HG03159 (cell line): Measurements from ENCODE around the gene ADIPOR2.
"Not testable (repeated sequence)": the region's sequence is repeated elsewhere in the genome, so short reads cannot be mapped to it uniquely, and the experiment has no call there.

Experiments used
- ATAC-seq: cut with Tn5 transposase; IDR thresholded peaks from one replicate; pipeline ENCODE4 v1.9.1; 2021; ENCODE audit warnings: mild to moderate bottlenecking, moderate library complexity; ENCODE audit not compliant: unreplicated experiment

ADIPOR2 gene

DNA sequence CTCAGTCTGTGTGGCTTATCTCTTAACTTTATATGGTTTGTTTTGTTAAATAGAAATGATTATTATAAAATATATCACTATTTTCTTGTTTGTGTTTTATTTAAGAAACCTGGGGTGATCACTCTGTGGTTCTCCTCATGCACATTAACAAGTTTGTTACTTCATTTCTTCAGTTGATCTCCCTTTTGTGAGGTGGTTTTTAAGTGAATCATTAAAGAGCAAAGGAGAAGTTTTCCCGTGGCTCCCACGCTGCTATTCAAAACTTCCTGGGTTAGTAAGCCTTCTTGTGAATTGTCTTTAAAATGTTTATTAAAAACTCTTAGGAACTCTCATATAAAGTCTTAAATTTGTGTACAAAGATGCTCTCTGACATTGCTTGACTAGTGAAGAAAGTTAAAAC is 11.8 kb downstream of the ADIPOR2 start:
- no peak for ATAC-seq

GRCh38 chr12:1703771-1704722 is 13.2 kb downstream of the ADIPOR2 start:
- no peak for ATAC-seq

DNA sequence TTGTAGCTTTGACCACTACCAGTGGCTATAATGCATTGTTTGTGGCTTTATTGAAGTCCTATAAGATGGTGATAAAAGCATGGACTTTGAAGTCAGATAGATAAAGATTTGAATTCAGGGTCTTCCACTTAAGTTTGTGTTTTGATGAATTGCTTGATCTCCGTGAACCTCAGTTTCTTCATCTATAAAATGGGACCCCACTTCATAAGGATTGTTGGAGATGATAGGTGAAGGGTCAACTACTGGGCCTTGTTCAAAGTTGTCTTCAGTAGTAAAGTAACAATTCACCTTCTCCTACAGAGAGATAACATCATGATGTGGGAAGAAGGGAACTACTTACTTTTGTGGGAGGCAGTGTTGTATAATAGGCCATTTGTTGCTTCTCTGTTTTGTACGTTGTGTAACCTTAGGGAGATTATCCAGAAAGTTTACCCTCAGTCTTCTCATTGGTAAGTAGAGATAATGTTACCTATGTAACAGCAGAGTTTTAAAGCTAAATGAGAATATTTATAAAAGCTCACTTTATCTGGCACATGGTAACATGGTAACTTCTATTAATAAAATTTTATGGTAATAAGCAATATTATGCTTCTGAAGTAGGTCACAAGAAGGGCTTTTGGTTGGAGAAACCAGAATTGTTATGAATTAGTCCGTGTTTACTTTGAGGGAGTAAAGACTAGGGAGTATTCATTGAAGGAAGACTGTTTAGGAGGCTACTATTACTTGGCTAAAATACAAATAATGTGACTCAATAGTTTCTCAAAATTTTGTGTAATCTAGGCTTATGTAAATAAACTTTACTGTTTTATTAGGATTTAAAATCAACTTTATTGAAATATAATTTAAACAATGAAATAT is 15.1 kb downstream of the ADIPOR2 start:
- no peak for ATAC-seq

DNA sequence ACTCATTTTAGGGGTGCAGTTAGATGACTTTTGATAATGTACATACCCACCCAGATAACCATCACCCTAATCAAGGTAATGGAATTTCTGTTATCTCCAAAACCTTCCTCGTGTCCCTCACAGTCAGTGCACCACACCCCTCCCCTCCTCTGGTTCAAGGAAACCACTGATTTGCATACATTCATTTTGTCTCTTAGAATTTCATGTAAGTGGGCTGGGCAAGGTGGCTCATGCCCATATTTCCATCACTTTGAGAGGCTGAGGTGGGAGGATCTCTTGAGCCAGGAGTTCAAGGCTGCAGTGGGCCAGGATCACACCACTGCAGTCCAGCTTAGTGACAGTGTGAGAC is 15.7 kb downstream of the ADIPOR2 start:
- no peak for ATAC-seq

DNA sequence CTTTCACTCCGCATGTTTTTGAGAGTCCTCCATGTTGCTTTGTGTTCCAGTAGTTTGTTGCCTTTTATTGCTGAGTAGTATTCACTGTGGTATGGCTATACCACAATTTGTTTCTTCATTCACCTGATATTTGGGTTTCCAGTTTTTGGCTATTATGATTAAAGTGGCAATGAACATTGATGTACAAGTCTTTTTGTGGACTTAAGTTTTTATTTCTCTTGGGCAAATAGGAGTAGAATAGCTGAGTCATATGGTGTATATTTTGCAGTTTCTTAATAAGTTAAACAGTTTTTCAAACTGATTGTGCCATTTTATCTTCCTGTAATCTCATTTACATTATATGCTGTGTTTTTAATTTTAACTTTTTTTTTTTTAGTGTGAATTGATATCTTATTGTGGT is 16.2 kb downstream of the ADIPOR2 start:
- no peak for ATAC-seq

GRCh38 chr12:1709968-1710367 is 19.1 kb downstream of the ADIPOR2 start:
- not testable (repeated sequence) for ATAC-seq

GRCh38 chr12:1710870-1711269 is 20.0 kb downstream of the ADIPOR2 start:
- not testable (repeated sequence) for ATAC-seq

GRCh38 chr12:1711536-1712211 is 20.8 kb downstream of the ADIPOR2 start:
- ATAC-seq = not testable (repeated sequence)

- ATAC-seq = not testable (repeated sequence)
Measured at GRCh38 chr12:1712305-1712704, 21.4 kb downstream of the ADIPOR2 start.

DNA sequence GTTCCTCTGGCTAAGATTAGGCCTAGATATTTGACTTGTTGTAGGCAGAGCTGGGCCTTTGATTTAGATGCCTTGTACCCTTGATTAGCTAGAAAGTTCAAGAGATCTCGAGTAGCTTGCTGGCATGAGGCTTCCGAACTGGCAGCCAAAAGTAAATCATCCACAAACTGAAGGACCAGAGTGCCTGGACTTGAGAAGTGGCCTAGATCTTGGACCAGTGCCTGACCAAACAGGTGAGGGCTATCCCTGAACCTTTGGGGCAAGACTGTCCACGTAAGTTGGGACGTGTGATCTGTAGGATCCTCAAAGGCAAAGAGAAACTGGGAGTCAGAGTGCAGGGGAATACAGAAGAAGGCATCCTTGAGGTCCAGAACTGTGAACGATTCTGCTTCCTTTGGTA is 22.0 kb downstream of the ADIPOR2 start:
- not testable (repeated sequence) for ATAC-seq

DNA sequence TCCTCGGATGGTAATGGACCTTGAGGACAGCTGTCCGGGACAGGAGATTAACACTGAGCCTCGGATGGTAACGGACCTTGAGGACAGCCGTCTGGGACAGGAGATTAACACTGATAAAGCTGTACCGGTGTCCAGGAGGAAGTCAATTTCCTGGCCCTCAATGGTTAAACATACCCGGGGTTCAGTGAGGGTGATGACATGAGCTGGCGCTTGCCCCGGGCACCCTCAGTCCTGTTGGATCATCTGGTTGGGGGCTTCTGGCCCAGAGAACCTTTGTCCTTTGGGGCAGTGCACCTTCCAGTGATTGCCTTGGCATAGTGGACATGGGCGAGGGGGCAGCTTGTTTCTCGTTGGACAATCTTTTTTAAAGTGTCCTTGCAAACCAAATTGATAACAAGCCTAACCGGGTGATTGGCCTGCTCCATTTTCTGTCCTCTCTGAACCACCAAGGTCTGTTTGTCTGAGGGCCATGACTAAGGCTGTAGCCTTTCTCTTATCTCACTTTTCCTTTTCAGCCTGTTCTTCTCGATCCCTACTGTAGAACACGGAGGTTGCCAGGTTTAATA is 23.0 kb downstream of the ADIPOR2 start:
- not testable (repeated sequence) for ATAC-seq

DNA sequence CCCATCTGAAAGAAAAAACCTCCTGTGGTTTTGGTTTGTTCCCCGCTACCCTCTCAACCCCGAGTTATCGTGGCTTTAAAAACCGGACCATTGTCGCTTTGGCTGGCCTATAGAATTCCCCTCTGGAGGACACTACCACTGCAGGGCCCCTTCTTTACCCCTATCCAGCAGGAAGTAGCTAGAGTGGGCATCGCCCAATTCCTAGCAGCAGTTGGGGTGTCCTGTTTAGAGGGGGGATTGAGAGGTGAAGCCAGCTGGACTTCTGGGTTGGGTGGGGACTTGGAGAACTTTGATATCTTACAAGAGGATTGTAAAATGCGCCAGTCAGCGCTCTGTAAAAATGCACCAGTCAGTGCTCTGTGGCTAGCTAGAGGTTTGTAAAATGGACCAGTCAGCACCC is 24.6 kb downstream of the ADIPOR2 start:
- ATAC-seq = not testable (repeated sequence)

GRCh38 chr12:1716215-1716862 is 25.5 kb downstream of the ADIPOR2 start:
- no peak for ATAC-seq

DNA sequence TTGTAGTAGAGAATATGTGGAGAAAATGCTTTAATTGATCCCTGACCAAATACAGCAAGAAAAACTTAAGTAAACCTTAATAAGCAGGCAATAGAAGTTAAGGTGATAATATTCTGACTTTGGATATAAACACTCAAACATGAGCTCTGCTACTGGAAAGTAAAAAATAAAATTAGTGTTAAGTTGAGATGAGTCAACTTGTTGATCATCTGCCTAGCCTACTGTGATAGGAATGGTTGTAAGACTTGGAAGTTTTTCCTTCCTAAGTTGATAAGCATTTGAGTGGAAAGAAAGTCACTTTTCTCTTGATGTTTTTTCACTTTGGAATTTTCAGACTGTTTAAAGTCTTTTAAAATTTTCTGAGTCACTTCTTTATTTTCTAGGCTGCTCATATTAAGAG is 26.0 kb downstream of the ADIPOR2 start:
- no peak for ATAC-seq

DNA sequence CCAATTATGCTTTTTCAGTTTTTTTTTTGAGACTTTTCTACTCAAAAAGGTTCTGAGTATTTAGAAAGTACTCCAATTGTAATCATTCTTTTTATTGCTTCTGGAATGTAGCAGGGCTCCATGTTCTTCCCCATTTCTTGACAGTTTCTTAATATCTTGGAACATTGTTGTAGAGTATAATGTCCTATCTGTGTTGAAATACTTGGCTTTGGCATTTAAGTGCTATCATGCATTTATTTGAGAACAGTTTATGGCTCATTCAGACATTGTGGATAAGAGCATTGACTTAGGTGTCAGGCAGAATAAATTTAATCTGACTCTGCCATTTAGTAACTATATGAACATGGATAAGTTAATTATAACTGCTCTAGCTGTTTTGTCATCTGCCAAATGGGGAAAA is 28.3 kb downstream of the ADIPOR2 start:
- ATAC-seq = no peak

DNA sequence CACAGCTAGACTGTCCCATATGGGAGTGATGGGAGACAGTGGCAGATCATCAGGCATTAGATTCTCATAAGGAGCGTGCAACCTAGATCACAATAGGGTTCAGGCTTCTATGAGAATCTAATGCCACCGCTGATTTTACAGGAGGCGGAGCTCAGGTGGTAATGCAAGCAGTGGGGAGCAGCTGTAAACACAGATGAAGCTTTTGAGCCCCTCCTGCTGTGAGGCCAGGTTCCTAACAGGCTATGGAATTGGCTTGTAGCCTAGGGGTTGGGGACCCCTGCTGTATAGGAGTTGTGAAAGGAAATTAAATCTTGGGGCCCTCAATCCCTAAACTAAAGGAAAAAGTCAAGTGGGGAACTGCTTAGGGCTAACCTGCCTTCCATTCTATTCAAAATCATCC is 29.6 kb downstream of the ADIPOR2 start:
- ATAC-seq = no peak

DNA sequence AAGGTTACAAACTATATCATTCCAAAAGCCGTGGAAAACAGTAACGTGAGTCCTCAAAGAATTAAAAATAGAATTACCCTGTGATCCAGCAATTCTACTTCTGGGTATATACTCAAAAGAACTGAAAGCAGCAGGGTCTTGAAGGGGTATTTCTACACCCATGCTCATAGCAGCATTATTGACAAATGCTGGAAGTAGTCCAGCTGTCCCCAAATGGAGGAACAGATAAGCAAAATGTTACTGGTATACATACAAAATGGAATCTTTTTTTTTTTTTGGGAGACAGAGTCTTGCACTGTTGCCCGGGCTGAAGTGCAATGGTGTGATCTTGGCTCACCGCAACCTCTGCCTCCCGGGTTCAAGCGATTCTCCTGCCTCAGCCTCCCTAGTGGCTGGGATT is 32.9 kb downstream of the ADIPOR2 start:
- no peak for ATAC-seq

- no peak for ATAC-seq
Measured at GRCh38 chr12:1724250-1724649, 33.4 kb downstream of the ADIPOR2 start.

- no peak for ATAC-seq
Measured at GRCh38 chr12:1726753-1727152, 35.9 kb downstream of the ADIPOR2 start.

GRCh38 chr12:1728824-1729223 is 38.0 kb downstream of the ADIPOR2 start:
- ATAC-seq = no peak
